ENCODE results near the gene SPATA19. TPM values are rescaled to one million over a fixed set of nuclear protein-coding genes. Genes with fewer than 3 reads are reported as not detected.

Gene SPATA19
- total RNA-seq, 1 donor from 2014 or later: not detected

DNA sequence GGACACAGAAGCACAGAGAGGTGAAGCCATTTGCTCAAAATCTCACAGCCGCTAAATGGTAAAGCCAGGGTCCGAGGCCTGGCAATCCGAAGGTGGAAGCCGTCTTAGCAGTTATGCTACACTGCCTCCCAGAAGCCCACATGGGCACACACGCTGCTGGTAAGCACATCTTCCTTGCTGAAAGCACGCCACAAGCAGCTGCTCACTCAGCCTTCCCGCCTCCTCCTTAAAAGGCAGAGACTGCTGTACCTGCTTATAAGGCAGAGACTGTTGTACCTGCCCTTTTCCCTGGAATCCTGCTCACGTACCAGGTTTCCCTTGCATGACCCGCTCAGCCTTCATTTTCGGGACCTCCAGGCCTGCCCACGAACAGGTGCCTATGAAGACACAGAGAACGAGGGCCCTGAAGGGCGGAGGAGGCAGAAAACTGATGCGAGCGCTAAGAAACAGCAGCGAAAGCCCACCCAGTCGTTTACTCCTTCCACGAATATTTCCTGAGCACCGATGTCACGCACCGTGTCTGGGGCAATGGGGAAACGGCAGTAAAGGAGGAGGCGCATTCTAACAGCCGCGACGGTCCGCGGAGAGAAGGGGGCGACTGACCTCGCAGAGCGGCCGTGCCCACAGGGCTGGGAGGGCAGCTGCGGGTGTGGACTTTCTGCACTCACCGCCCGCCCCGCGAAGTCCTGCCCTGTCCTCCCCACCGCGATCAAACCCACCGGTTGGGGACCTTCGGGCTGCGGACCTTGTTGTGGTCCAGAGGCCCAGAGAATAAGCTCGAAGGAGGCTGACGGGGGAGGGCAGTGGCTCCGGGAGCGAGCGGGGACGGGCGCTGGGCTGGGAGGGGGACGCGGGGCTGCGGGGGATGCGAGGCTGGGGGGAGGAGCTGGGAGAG, 13.0 kb downstream of the SPATA19 start:
- Mint-ChIP-seq H3K9me3 (no peaks in the 10 kb centered on the region), H3K27me3 (ENCODE audit: low read depth) (peaks cover 34% of the 10 kb centered on the region), H3K36me3 (no peaks in the 10 kb centered on the region), H3K27ac (no peak overlapping the region), H3K4me1 (peaks cover 3% of the 10 kb centered on the region), H3K4me3 (no peak overlapping the region)
- TF ChIP-seq, protein P1, sequence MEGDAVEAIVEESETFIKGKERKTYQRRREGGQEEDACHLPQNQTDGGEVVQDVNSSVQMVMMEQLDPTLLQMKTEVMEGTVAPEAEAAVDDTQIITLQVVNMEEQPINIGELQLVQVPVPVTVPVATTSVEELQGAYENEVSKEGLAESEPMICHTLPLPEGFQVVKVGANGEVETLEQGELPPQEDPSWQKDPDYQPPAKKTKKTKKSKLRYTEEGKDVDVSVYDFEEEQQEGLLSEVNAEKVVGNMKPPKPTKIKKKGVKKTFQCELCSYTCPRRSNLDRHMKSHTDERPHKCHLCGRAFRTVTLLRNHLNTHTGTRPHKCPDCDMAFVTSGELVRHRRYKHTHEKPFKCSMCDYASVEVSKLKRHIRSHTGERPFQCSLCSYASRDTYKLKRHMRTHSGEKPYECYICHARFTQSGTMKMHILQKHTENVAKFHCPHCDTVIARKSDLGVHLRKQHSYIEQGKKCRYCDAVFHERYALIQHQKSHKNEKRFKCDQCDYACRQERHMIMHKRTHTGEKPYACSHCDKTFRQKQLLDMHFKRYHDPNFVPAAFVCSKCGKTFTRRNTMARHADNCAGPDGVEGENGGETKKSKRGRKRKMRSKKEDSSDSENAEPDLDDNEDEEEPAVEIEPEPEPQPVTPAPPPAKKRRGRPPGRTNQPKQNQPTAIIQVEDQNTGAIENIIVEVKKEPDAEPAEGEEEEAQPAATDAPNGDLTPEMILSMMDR (IDR thresholded peaks at IDR 0.05; ENCODE audit: unreplicated experiment): no peak
- DNase-seq (ENCODE audit: low spot score in 2 of 2, unreplicated experiment in 2 of 2): no peak

DNA sequence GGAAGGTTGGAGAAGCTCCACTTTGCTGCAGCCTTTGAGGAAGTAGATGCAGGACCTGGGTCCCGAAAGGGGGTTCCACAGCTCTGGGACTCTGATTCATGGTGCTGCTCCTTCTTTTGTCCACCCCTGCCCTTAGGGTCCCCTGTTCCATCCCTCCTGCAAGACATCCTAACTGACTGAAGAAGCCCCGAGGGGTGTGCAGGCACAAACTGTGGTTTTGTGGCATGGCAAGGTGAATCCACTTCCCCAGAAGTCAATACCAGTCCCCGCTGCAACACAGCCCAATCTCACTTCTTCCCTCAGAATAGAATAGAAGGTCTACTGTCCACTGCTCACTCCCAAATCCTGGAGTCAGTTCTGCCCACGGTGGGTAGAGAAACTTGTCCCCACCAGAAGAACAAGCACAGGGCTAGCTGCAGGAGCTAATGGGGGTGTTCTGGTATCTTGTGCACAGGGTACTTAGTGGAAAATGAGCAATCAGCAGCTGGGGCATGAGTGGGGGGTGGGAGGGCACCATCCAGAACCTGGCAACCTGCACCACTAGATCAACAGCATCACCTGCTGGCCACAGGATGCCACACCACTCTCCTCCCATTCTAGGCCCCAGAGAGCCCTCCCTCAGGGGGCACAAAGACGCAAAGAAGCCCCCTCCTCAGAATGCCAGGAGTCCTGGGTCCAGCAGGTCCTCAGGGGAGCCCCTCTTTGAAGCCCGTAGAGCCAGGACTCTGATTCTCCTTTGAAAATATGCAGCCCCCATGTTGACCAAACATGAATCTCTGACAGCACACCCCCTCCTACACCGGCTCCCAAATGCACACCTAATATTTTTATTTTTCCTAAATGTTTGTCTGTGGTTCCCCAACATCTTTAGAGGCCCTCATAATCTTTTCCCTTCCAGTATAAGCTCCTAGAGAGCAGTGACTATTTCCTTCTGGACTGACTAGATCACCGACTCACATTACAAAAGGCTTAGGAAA, 14.1 kb downstream of the SPATA19 start:
- Mint-ChIP-seq H3K27ac (no peak overlapping the region), H3K9me3 (no peaks in the 10 kb centered on the region), H3K4me1 (peaks cover 3% of the 10 kb centered on the region), H3K27me3 (ENCODE audit: low read depth) (peaks cover 44% of the 10 kb centered on the region), H3K36me3 (no peaks in the 10 kb centered on the region), H3K4me3 (no peak overlapping the region)
- no peak for DNase-seq (ENCODE audit: low spot score in 2 of 2, unreplicated experiment in 2 of 2)
- TF ChIP-seq, protein P1 (IDR thresholded peaks at IDR 0.05; ENCODE audit: unreplicated experiment): no peak

DNA sequence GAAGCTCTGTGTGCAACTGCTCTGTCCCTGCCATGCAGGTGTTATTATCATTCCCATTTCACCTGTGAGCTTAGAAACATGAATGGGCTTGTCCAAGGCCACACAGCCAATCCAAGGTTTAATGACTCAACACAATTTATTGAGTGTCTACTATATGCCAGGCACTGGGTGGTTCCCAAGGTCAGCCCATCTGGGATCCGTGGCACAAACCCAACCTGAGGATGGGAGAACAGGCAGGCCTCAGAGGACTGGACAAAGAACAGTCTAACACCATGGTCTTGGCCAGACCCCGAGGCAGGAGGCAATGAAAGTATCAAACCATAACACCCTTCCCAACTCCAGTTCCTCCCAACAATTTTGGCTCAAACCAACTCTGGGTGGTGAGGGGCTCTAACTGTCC, 15.7 kb downstream of the SPATA19 start:
- Mint-ChIP-seq H3K27me3 (ENCODE audit: low read depth) (peaks cover 53% of the 10 kb centered on the region), H3K36me3 (no peaks in the 10 kb centered on the region), H3K4me3 (no peak overlapping the region), H3K27ac (no peak overlapping the region), H3K4me1 (no peaks in the 10 kb centered on the region), H3K9me3 (no peaks in the 10 kb centered on the region)
- DNase-seq (ENCODE audit: low spot score in 2 of 2, unreplicated experiment in 2 of 2): no peak
- TF ChIP-seq, protein P1 (IDR thresholded peaks at IDR 0.05; ENCODE audit: unreplicated experiment): no peak

DNA sequence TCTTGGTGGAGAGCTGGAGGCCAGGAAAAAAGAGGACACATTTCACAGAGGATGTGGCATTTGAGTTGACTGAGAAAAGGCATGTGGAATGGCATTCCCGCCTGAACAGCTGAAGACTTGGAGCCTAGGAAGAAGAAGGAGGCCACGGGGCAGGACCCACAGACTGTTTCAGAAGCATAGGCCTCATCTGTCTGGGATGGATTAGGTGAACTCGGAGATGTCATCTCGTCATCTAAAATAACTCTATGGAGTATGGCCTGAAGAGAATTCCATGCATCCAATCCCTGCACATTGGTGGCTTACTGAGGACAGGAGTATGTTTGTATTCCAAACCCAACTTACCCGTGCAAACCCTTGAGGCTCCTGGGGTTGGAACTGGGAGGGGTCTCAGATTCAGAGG, 16.4 kb downstream of the SPATA19 start:
- Mint-ChIP-seq H3K36me3 (no peaks in the 10 kb centered on the region), H3K27ac (no peak overlapping the region), H3K4me3 (no peak overlapping the region), H3K4me1 (no peaks in the 10 kb centered on the region), H3K9me3 (no peaks in the 10 kb centered on the region), H3K27me3 (ENCODE audit: low read depth) (peaks cover 56% of the 10 kb centered on the region)
- DNase-seq (ENCODE audit: low spot score in 2 of 2, unreplicated experiment in 2 of 2): no peak
- TF ChIP-seq, protein P1 (IDR thresholded peaks at IDR 0.05; ENCODE audit: unreplicated experiment): no peak

DNA sequence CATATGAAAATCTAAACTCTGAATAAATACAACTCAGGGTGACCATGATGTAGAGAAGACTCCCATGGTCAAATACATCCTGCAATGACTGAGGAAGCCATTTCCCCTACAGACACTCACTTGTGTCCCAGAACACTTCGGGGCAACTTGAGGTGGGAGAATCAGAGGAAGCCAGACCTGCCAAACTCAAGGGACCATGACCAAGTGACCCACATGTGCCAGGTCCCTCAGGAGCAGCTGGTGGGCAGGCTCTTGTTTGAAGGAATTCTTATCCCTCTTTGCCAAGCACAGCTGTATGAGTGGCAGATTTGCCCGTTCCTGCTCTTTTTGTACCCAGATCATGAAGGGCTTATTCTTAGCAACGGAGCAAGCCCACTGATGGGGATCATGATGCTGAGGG, 17.8 kb downstream of the SPATA19 start:
- TF ChIP-seq, protein P1 (IDR thresholded peaks at IDR 0.05; ENCODE audit: unreplicated experiment): no peak
- H3K36me3 Mint-ChIP-seq: no peaks in the 10 kb centered on the region
- no peaks in the 10 kb centered on the region for H3K9me3 Mint-ChIP-seq
- no peak overlapping the region for H3K27ac Mint-ChIP-seq
- peaks cover 61% of the 10 kb centered on the region for H3K27me3 Mint-ChIP-seq (ENCODE audit: low read depth)
- no peak for DNase-seq (ENCODE audit: low spot score in 2 of 2, unreplicated experiment in 2 of 2)
- H3K4me3 Mint-ChIP-seq: no peak overlapping the region
- H3K4me1 Mint-ChIP-seq: no peaks in the 10 kb centered on the region
